SK-N-SH treated with all-trans-retinoic acid at 6 μM for 48 hours (cell line): Measurements from ENCODE around the gene AFAP1.

Source experiments
- ATAC-seq: fragments of 200-7000 bp; cut with Tn5 transposase; 3 replicates; pipeline ENCODE4 v1.9.1; 2020; ENCODE audit warnings: mild to moderate bottlenecking, moderate library complexity
- ARNTL ChIP-seq: fragments of 450-650 bp; formaldehyde crosslinking; IDR thresholded peaks from 2 replicates; pipeline ENCODE4 v1.5.0; 2020; ENCODE audit warnings: low read depth, mild to moderate bottlenecking, moderate library complexity, borderline replicate concordance
- BACH2 ChIP-seq: fragments of 250-450 bp; sonication (Bioruptor Pico); IDR thresholded peaks from 2 replicates; pipeline ENCODE4 v1.9.0; 2021; ENCODE audit warnings: mild to moderate bottlenecking, borderline replicate concordance
- CSDC2 ChIP-seq: fragments of 250-450 bp; sonication (Bioruptor Pico); IDR thresholded peaks from 2 replicates; pipeline ENCODE4 v1.5.0; 2020; ENCODE audit warnings: mild to moderate bottlenecking, moderate library complexity
- ESRRG ChIP-seq: fragments of 250-450 bp; sonication (Bioruptor Pico); IDR thresholded peaks from 2 replicates; pipeline ENCODE4 v1.6.1; 2021; ENCODE audit warnings: mild to moderate bottlenecking
- ISL1 ChIP-seq: fragments of 250-450 bp; sonication (Bioruptor Pico); IDR thresholded peaks from 2 replicates; pipeline ENCODE4 v2.1.2; 2022; ENCODE audit warnings: mild to moderate bottlenecking, moderate library complexity
- PATZ1 ChIP-seq: fragments of 250-450 bp; sonication (Bioruptor Pico); IDR thresholded peaks from 2 replicates; pipeline ENCODE4 v1.8.0; 2020; ENCODE audit warnings: mild to moderate bottlenecking, moderate library complexity, borderline replicate concordance
- PPARA ChIP-seq: fragments of 250-450 bp; sonication (Bioruptor Pico); IDR thresholded peaks from 2 replicates; pipeline ENCODE4 v1.5.0; 2020; ENCODE audit warnings: mild to moderate bottlenecking, borderline replicate concordance
- RARB ChIP-seq: fragments of 250-450 bp; sonication (Bioruptor Pico); IDR thresholded peaks from 2 replicates; pipeline ENCODE4 v1.8.0; 2021; ENCODE audit warnings: mild to moderate bottlenecking, moderate library complexity
- SNAI2 ChIP-seq: fragments of 250-450 bp; sonication (Bioruptor Pico); IDR thresholded peaks from 2 replicates; pipeline ENCODE4 v1.5.0; 2020; ENCODE audit warnings: mild to moderate bottlenecking, moderate library complexity
- TCF4 ChIP-seq: fragments of 250-450 bp; sonication (Bioruptor Pico); IDR thresholded peaks from 2 replicates; pipeline ENCODE4 v1.8.0; 2021; ENCODE audit warnings: mild to moderate bottlenecking, moderate library complexity, borderline replicate concordance
- TOX ChIP-seq: fragments of 250-450 bp; sonication (Bioruptor Pico); IDR thresholded peaks from 2 replicates; pipeline ENCODE4 v1.8.0; 2021; ENCODE audit warnings: mild to moderate bottlenecking, moderate library complexity, borderline replicate concordance
- ZC3H10 ChIP-seq: fragments of 250-450 bp; sonication (Bioruptor Pico); IDR thresholded peaks from 2 replicates; pipeline ENCODE4 v1.5.1; 2021; ENCODE audit warnings: mild to moderate bottlenecking, moderate library complexity
- ZFP30 ChIP-seq: fragments of 450-650 bp; formaldehyde crosslinking; IDR thresholded peaks from 2 replicates; pipeline ENCODE4 v1.5.0; 2022; ENCODE audit warnings: mild to moderate bottlenecking, moderate library complexity
- ZNF565 ChIP-seq: fragments of 450-650 bp; formaldehyde crosslinking; conservative IDR thresholded peaks from 2 replicates; pipeline ENCODE4 v1.5.0; 2020; ENCODE audit warnings: low read depth, mild to moderate bottlenecking, moderate library complexity
- ZNF8 ChIP-seq: fragments of 450-650 bp; formaldehyde crosslinking; IDR thresholded peaks from 2 replicates; pipeline ENCODE4 v1.5.0; 2020; ENCODE audit warnings: mild to moderate bottlenecking, moderate library complexity
- TF ChIP-seq, protein P1 (sequence below): fragments of 250-450 bp; sonication (Bioruptor Pico); IDR thresholded peaks from 2 replicates; pipeline ENCODE4 v1.5.0; 2020; ENCODE audit warnings: mild to moderate bottlenecking, moderate library complexity

AFAP1 gene

GRCh38 chr4:7937006-7937405, 2.7 kb downstream of the AFAP1 start (continued):
- TF ChIP-seq SNAI2, result no peak
- no peak for TF ChIP-seq ESRRG (CRISPR knock-in tag)
- TF ChIP-seq, protein P1, sequence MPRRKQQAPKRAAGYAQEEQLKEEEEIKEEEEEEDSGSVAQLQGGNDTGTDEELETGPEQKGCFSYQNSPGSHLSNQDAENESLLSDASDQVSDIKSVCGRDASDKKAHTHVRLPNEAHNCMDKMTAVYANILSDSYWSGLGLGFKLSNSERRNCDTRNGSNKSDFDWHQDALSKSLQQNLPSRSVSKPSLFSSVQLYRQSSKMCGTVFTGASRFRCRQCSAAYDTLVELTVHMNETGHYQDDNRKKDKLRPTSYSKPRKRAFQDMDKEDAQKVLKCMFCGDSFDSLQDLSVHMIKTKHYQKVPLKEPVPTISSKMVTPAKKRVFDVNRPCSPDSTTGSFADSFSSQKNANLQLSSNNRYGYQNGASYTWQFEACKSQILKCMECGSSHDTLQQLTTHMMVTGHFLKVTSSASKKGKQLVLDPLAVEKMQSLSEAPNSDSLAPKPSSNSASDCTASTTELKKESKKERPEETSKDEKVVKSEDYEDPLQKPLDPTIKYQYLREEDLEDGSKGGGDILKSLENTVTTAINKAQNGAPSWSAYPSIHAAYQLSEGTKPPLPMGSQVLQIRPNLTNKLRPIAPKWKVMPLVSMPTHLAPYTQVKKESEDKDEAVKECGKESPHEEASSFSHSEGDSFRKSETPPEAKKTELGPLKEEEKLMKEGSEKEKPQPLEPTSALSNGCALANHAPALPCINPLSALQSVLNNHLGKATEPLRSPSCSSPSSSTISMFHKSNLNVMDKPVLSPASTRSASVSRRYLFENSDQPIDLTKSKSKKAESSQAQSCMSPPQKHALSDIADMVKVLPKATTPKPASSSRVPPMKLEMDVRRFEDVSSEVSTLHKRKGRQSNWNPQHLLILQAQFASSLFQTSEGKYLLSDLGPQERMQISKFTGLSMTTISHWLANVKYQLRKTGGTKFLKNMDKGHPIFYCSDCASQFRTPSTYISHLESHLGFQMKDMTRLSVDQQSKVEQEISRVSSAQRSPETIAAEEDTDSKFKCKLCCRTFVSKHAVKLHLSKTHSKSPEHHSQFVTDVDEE (CRISPR knock-in tag), result no peak

DNA sequence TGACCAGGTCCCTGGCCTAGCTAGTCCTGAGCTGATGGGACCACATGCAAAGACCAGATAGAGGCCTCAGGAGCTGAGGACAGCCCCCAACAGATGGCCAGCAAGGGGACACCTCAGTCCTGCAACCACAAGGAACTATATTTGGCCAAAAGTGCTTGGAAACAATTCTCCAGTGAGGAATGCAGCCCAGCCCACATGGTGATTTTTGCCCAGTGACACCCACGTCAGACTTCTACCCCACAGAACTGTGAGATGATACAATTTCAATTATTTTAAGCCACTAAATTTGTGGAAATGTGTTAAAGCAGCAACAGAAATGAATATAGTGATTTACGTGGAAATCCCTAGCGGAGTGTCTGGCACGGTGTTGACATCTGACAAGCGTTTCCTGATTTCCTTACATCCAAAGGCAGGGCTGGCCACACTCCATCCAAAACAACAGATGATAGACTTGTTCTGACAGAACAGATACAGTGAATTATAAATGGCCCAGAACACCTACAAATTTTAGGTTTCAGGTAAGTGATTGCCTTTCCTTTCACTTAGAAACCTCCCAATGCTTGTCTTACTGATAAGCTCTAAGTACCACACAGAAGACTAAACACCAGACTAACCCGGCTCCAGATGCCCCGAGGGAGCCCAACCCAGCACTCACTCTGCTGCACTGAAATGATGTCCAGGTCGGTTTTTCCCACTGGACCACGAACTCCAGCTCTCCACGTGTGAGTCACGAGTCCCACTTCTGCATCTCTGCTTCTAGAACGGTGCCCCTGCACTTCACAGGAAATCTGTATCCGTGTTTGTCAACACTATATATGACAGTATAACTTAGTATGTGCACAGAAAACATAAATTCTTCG, 5.8 kb downstream of the AFAP1 start:
- no peak for TF ChIP-seq CSDC2 (CRISPR knock-in tag)
- no peak for TF ChIP-seq RARB (CRISPR knock-in tag)
- TF ChIP-seq PPARA (CRISPR knock-in tag), result no peak
- TF ChIP-seq, protein P1 (CRISPR knock-in tag), result no peak
- no peak for TF ChIP-seq PATZ1 (CRISPR knock-in tag)
- no peak for TF ChIP-seq TOX (CRISPR knock-in tag)
- TF ChIP-seq ZC3H10 (CRISPR knock-in tag), result no peak
- no peak for TF ChIP-seq ARNTL (CRISPR knock-in tag)
- TF ChIP-seq ZNF565 (CRISPR knock-in tag), result no peak
- no peak for TF ChIP-seq TCF4 (CRISPR knock-in tag)
- no peak for TF ChIP-seq ZNF8 (CRISPR knock-in tag)
- no peak for TF ChIP-seq ISL1 (CRISPR knock-in tag)
- no peak for TF ChIP-seq ZFP30 (CRISPR knock-in tag)
- ATAC-seq, result no peak

GRCh38 chr4:7932287-7932686, 7.4 kb downstream of the AFAP1 start:
- TF ChIP-seq, protein P1 (CRISPR knock-in tag), result no peak
- no peak for TF ChIP-seq ARNTL (CRISPR knock-in tag)
- TF ChIP-seq BACH2, result no peak
- TF ChIP-seq ZC3H10 (CRISPR knock-in tag), result no peak
- no peak for ATAC-seq
